HFFc6 (cell line): Measurements from ENCODE around the gene SCNM1. TPM values are rescaled to one million over a fixed set of nuclear protein-coding genes. Genes with fewer than 3 reads are reported as not detected.

Source experiments
- DNase-seq: peaks from one replicate; pipeline ENCODE4 v3.0.0-alpha.2; 2018
- H3K27ac Mint-ChIP-seq: 2 replicates; pipeline ENCODE4 v1.8.0; 2020; ENCODE audit warnings: mild to moderate bottlenecking, mixed read lengths
- H3K27me3 Mint-ChIP-seq: 2 replicates; pipeline ENCODE4 v1.8.0; 2021; ENCODE audit warnings: mild to moderate bottlenecking, moderate library complexity, mixed read lengths; ENCODE audit not compliant: insufficient read depth
- H3K36me3 Mint-ChIP-seq: 2 replicates; pipeline ENCODE4 v1.8.0; 2021; ENCODE audit warnings: low read depth, mixed read lengths
- H3K4me1 Mint-ChIP-seq: 2 replicates; pipeline ENCODE4 v1.8.0; 2020; ENCODE audit warnings: low read depth, mixed read lengths
- H3K4me3 Mint-ChIP-seq: 2 replicates; pipeline ENCODE4 v1.8.0; 2020; ENCODE audit warnings: mild to moderate bottlenecking, moderate library complexity, mixed read lengths
- H3K9me3 Mint-ChIP-seq: 2 replicates; pipeline ENCODE4 v1.8.0; 2020; ENCODE audit warnings: mild to moderate bottlenecking, mixed read lengths
- long read RNA-seq: library from polyadenylated mRNA; unstranded; transcript quantifications from one replicate; pipeline ENCODE4 v2.0.0, GENCODE V29; 2019
- total RNA-seq, 6 experiments: library from RNA; stranded (reverse); fragmentation: NEBNext Ultra II Directional; extraction: Animal tissue kit (Norgen Biotek cat#: 25700); gene quantifications; 2 replicates in 1 of 6; 3 replicates in 5 of 6; pipeline ENCODE4 v1.2.3, GENCODE V29; 2021
- TF ChIP-seq, protein P1 (sequence below): fragments of 200-600 bp; sonication (generic); IDR thresholded peaks from 2 replicates; pipeline ENCODE4 v1.5.0; 2021; ENCODE audit warnings: antibody characterized with exemption, mild to moderate bottlenecking

SCNM1 gene, protein sequence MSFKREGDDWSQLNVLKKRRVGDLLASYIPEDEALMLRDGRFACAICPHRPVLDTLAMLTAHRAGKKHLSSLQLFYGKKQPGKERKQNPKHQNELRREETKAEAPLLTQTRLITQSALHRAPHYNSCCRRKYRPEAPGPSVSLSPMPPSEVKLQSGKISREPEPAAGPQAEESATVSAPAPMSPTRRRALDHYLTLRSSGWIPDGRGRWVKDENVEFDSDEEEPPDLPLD
- total RNA-seq: 10 to 100 TPM; 38.4 to 45.7 (median 41.5) TPM
- long read RNA-seq, transcript SCNM1-202 (7 exons, 2,016 nt): major isoform, 18 of 44 reads
- long read RNA-seq, partial matches to known transcripts: 5 of 44 reads
- long read RNA-seq, other reads (novel, unspliced or antisense): 11 of 44 reads

DNA sequence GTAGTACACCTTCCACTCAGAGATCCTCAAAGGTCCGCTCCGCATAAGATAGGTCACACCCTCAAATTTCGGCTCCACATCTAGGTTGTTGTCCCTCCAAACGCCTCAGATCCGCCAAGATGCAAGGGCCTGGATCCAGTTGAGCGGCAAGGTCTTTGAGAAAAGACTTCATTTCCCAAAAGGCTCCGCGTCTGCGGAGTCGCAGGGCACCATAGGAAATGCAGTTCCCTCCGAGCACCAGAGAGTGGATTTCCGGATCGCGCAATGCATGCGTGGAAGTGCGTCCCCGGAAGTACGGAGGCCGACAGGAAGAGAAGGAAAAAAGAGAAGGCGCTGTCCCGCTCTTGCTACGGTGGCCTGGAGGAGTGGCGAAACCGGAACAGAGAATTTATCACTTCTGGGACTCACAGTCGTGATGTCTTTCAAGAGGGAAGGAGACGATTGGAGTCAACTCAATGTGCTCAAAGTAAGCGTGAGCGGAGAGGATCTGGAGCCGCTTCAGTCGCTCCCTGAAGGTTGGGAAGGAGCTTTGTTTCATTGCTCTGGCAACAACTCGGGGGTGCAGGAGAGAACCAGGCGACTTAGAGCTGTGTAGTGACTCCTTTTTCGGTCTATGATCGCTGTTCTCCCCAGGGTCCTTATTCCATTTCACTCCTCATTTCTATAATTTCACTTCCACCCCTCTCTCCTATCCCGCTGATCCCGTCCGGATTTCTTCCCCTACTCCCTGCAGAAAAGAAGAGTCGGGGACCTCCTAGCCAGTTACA is at the start of gene SCNM1, which contains the start of gene LYSMD1:
TSS of gene SCNM1 (plus strand) at position 407 of the 767 bp plus-strand sequence. CDS start at position 416, 9 bp downstream.
TSS of gene LYSMD1 (minus strand) at position 165 of the 767 bp plus-strand sequence. CDS start 644 bp downstream, outside the sequence.
- peak; percentile 99 for DNase-seq
- peak within 1 kb of the TSS; percentile 100 for H3K4me3 Mint-ChIP-seq
- peak within 1 kb of the TSS; percentile 98 for H3K27ac Mint-ChIP-seq
- peaks cover 24% of the 10 kb centered on the region for H3K4me1 Mint-ChIP-seq
- peaks cover 18% of the 10 kb centered on the region for H3K36me3 Mint-ChIP-seq
- H3K9me3 Mint-ChIP-seq: no peaks in the 10 kb centered on the region
- H3K27me3 Mint-ChIP-seq: peaks cover 3% of the 10 kb centered on the region
- TF ChIP-seq, protein P1, sequence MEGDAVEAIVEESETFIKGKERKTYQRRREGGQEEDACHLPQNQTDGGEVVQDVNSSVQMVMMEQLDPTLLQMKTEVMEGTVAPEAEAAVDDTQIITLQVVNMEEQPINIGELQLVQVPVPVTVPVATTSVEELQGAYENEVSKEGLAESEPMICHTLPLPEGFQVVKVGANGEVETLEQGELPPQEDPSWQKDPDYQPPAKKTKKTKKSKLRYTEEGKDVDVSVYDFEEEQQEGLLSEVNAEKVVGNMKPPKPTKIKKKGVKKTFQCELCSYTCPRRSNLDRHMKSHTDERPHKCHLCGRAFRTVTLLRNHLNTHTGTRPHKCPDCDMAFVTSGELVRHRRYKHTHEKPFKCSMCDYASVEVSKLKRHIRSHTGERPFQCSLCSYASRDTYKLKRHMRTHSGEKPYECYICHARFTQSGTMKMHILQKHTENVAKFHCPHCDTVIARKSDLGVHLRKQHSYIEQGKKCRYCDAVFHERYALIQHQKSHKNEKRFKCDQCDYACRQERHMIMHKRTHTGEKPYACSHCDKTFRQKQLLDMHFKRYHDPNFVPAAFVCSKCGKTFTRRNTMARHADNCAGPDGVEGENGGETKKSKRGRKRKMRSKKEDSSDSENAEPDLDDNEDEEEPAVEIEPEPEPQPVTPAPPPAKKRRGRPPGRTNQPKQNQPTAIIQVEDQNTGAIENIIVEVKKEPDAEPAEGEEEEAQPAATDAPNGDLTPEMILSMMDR: no peak; the same call in 1 of the 2 replicates

GRCh38 chr1:151124763-151125403 is 41.1 kb upstream of the SCNM1 start:
- no peak for DNase-seq
- peaks cover 5% of the 10 kb centered on the region; the same call in 1 of the 2 replicates for H3K36me3 Mint-ChIP-seq
- H3K9me3 Mint-ChIP-seq: no peaks in the 10 kb centered on the region
- H3K27me3 Mint-ChIP-seq: no peaks in the 10 kb centered on the region
- no peaks in the 10 kb centered on the region for H3K4me1 Mint-ChIP-seq
- no peak overlapping the region for H3K4me3 Mint-ChIP-seq
- no peak overlapping the region for H3K27ac Mint-ChIP-seq
- TF ChIP-seq, protein P1: no peak

DNA sequence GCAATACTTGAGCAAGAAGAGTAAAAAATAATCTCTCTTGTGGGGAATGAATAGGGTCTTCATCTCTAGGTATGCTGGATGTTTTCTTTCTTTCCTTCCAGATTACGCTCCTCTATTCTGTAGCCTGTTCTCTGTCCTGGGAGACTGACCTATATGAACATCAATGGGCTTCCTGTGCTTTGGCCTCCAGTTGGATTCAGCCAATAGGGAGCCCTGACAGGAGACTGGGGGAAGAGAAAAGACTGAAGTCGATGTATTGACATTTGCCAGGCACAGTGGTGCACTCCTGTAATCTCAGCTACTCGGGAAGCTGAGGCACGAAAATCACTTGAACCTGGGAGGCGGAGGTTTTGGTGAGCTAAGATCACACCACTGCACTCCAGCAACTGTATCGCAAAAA is 37.1 kb upstream of the SCNM1 start:
- peaks cover 14% of the 10 kb centered on the region for H3K4me1 Mint-ChIP-seq
- no peaks in the 10 kb centered on the region for H3K9me3 Mint-ChIP-seq
- DNase-seq: no peak
- TF ChIP-seq, protein P1: no peak
- no peak overlapping the region for H3K4me3 Mint-ChIP-seq
- peaks cover 2% of the 10 kb centered on the region; the same call in 1 of the 2 replicates for H3K27me3 Mint-ChIP-seq
- H3K27ac Mint-ChIP-seq: no peak overlapping the region
- no peaks in the 10 kb centered on the region for H3K36me3 Mint-ChIP-seq

DNA sequence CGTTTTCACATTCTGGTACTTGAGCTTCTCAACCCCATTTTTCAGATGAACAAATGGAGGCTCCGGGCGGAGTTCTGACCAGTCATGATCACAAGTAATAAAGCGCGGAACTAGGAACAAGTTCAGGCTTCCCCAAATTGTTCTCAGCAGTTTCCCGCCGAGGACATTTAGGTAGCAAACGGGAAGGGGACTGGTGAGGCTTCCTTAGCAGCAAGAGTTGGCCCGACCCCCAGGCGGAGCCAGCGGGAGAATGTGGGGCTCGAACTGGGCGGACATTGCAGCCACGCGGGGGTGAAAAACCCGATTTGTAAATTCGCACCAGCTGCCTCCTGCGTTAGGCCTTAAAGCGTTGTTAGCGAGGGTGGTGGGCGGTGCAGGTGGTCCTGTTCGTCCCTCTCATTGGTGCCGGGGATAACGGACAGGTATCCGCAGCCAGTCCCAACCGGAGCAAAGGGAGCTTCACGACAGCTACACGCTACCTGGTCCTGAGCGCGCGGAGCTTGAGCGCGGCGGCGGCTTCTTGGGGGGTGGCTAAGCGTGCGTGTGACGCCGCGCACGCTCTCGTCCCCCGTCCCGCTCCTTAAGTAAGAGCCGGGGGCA is 34.9 kb upstream of the SCNM1 start:
- TF ChIP-seq, protein P1: no peak
- H3K4me1 Mint-ChIP-seq: peaks cover 14% of the 10 kb centered on the region
- peaks cover 4% of the 10 kb centered on the region; the same call in 1 of the 2 replicates for H3K27me3 Mint-ChIP-seq
- DNase-seq: peak; percentile 56
- no peaks in the 10 kb centered on the region for H3K36me3 Mint-ChIP-seq
- H3K4me3 Mint-ChIP-seq: peak overlapping the region; percentile 82
- peak overlapping the region; percentile 54; the same call in 1 of the 2 replicates for H3K27ac Mint-ChIP-seq
- H3K9me3 Mint-ChIP-seq: no peaks in the 10 kb centered on the region
